Measurements from ENCODE around the gene NFATC4. TPM values are rescaled to one million over a fixed set of nuclear protein-coding genes. Genes with fewer than 3 reads are reported as not detected.

The NFATC4 gene
- total and polyA plus RNA-seq, 10 of the 15 experiments (the other 5 are each of a cell fraction or from before 2014, with no cell fraction given), result 0.97 to 14.3 (median 4.9) TPM

DNA sequence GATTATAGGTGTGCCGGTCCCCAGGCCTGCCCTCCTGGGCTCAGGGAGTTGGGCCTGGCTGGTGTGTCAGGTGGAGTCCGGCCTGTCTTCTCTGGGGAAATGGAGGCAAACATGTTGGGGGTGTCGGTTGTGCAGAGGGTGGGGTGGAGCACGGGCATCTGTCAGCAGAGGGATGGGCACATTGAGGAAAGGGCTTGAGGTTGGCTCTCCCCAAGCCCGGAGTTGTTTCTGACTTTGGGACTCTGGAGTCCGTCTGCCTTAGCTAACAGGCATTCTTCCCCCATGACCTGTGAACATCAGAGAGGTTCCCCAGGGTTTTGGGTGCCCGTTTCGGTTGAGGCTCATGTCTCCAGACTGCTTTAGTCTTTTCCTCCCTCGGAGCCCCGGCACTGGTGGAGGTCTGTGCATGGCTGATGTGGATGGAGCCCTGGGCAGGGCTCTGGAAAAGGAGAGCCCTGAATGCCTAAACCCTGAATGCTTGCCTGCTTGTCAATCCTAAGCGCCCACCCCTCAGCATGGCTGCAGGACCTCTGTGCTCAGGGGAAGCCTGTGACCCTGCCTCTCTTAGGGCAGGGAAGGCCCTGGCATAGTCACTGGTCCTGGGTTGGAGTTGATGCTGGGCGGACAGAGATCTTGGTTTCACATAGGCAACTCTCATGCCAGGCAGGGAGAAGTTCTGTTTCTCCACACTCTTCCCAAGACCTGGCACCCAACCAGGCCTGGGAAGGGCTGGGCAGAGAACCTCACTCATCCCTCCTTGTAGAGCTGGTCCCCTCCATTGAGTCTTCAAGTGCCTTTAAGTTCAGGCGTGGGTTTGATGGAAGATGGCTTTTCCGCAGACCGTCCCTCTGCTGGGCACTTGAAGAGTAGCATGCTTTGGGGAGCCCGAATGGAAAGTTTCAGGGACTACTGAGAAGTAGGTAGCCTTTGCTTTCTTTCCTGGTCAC, 43.7 kb downstream of the NFATC4 start:
- DNase-seq (ENCODE audit: low read depth, low spot score), result no peak
- Histone ChIP-seq H3K9me3 (replicated peaks; ENCODE audit: control insufficient read depth, insufficient read depth, low read length) (no peaks in the 10 kb centered on the region), H2AFZ (ENCODE audit: control insufficient read depth, low read depth, low read length) (no peak overlapping the region), H3K36me3 (ENCODE audit: control insufficient read depth in 2 of 2, insufficient read depth in 2 of 2, low read length in 1 of 2) (no peaks in the 10 kb centered on the region), H3K79me2 (ENCODE audit: control insufficient read depth, insufficient read depth, low read length) (no peaks in the 10 kb centered on the region), H3K4me3 (no peak overlapping the region), H3K9ac (ENCODE audit: control insufficient read depth, insufficient read depth, low read length) (no peak overlapping the region), H3K4me1 (ENCODE audit: control insufficient read depth, insufficient read depth, low read length) (no peaks in the 10 kb centered on the region), H3K27ac (ENCODE audit: control insufficient read depth, insufficient read depth) (no peak overlapping the region), H4K20me1 (ENCODE audit: control insufficient read depth, insufficient read depth) (no peaks in the 10 kb centered on the region), H3K4me2 (ENCODE audit: control insufficient read depth, insufficient read depth) (no peak overlapping the region), H3K27me3 (replicated peaks in 1 of 2; ENCODE audit: control insufficient read depth in 2 of 2, insufficient read depth in 2 of 2, low read length in 1 of 2) (peaks cover 1 to 5% of the 10 kb centered on the region in 2 experiments; a peak in 2 of 4 replicates)
- WGBS (ENCODE audit: insufficient coverage, insufficient replicate concordance, low lambda C conversion rate, missing lambda C conversion rate), result 24% methylated on average over 16 of the region's 16 CpGs
- peak; percentile 87 for ATAC-seq
- CTCF ChIA-PET, result interaction anchor here (1.1 to 3.5 kb wide), 7 partner anchors 14 to 78 kb away, joined by 3 to 18 read pairs (median 4); no protein-coding TSS in a partner anchor
- RAD21 ChIA-PET (ENCODE audit: unreplicated experiment), result interaction anchor here (0.8 kb wide), 1 partner anchor 19 kb away, joined by 5 read pairs; no protein-coding TSS in a partner anchor
- intact Hi-C loops (cut with micrococcal nuclease; ENCODE audit: unreplicated experiment), result loop anchor here (5.0 kb wide), 1 partner anchor 44 kb away; the partner anchor contains the start of gene NFATC4
- POLR2A ChIA-PET, result no interaction called here
- FAIRE-seq, result peak; percentile 86
- in situ Hi-C loops (cut with MboI), result no loop called here
- SMC1A ChIA-PET (ENCODE audit: uncharacterized antibody, unreplicated experiment), result interaction anchor here (1.5 to 4.1 kb wide), 3 partner anchors 29 to 50 kb away, joined by 4 to 17 read pairs (median 4); no protein-coding TSS in a partner anchor
- BruUV-seq (replicated peaks), result no TSS peak
- TF ChIP-seq BHLHE40 (IDR thresholded peaks at IDR 0.05; ENCODE audit: borderline replicate concordance in 1 of 2, low read depth in 2 of 2, low read length in 1 of 2) (no peak), SMAD1 (IDR thresholded peaks at IDR 0.05; ENCODE audit: low read depth, partially characterized antibody) (no peak), CBX3 (IDR thresholded peaks at IDR 0.05; ENCODE audit: borderline replicate concordance, low read depth) (no peak), IRF4 (IDR thresholded peaks at IDR 0.05; ENCODE audit: low read depth, low read length) (no peak), KDM1A (IDR thresholded peaks at IDR 0.05; ENCODE audit: borderline replicate concordance) (no peak), MYC (IDR thresholded peaks at IDR 0.05; ENCODE audit: insufficient read depth, insufficient read length, insufficient replicate concordance, low read length, severe bottlenecking) (no peak), CTCF (IDR thresholded peaks at IDR 0.05 in 2 of 3, conservative IDR thresholded peaks at IDR 0.05 in 1 of 3; ENCODE audit: control insufficient read depth in 2 of 3, extremely low read depth in 1 of 3, insufficient read depth in 1 of 3, low read depth in 3 of 3, low read length in 3 of 3) (peak; percentile 54 to 79 (median 58)), RCOR1 (conservative IDR thresholded peaks at IDR 0.05; ENCODE audit: low read depth, low read length) (no peak), RAD21 (IDR thresholded peaks at IDR 0.05; ENCODE audit: insufficient read depth, low read depth, low read length) (peak; percentile 62), RUNX3 (IDR thresholded peaks at IDR 0.05; ENCODE audit: low read length) (peak; percentile 29; the same call in 1 of the 2 replicates), SMC3 (IDR thresholded peaks at IDR 0.05; ENCODE audit: borderline replicate concordance, low read length) (peak; percentile 66; the same call in 1 of the 2 replicates), MTA3 (IDR thresholded peaks at IDR 0.05; ENCODE audit: borderline replicate concordance, low read length) (no peak), YY1 (IDR thresholded peaks at IDR 0.05; ENCODE audit: low read depth, low read length) (peak; percentile 77; the same call in 1 of the 2 replicates)
- TF ChIP-seq, protein P1, sequence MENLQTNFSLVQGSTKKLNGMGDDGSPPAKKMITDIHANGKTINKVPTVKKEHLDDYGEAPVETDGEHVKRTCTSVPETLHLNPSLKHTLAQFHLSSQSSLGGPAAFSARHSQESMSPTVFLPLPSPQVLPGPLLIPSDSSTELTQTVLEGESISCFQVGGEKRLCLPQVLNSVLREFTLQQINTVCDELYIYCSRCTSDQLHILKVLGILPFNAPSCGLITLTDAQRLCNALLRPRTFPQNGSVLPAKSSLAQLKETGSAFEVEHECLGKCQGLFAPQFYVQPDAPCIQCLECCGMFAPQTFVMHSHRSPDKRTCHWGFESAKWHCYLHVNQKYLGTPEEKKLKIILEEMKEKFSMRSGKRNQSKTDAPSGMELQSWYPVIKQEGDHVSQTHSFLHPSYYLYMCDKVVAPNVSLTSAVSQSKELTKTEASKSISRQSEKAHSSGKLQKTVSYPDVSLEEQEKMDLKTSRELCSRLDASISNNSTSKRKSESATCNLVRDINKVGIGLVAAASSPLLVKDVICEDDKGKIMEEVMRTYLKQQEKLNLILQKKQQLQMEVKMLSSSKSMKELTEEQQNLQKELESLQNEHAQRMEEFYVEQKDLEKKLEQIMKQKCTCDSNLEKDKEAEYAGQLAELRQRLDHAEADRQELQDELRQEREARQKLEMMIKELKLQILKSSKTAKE (IDR thresholded peaks at IDR 0.05; ENCODE audit: low read depth, poor library complexity, severe bottlenecking), result no peak
